SK-N-SH (cell line): Measurements from ENCODE around the gene COMMD7. TPM values are rescaled to one million over a fixed set of nuclear protein-coding genes. Genes with fewer than 3 reads are reported as not detected.

Experiments used
- CTCF ChIA-PET: fragments of 300-600, 350-600 bp; formaldehyde crosslinking; extraction: SDS; loops from one replicate; lab custom pipeline; 2021; lab: Yijun Ruan, JAX
- POLR2A ChIA-PET: fragments of 350-600 bp; sonication (Branson Sonifier 250); formaldehyde crosslinking; extraction: SDS; loops from one replicate; lab custom pipeline; 2020; ENCODE audit warnings: antibody characterized with exemption, inconsistent platforms; lab: Yijun Ruan, JAX
- DNase-seq: peaks from one replicate; pipeline ENCODE4 v3.0.0; 2012
- H2AFZ ChIP-seq: fragments of 200-600 bp; sonication (generic); 2 replicates; pipeline ENCODE4 v1.8.1; 2016; ENCODE audit warnings: antibody characterized with exemption, mild to moderate bottlenecking, low read depth
- H3F3A ChIP-seq: fragments of 200-600 bp; sonication (generic); replicated peaks from 2 replicates; pipeline ENCODE3; 2016; ENCODE audit warnings: antibody characterized with exemption, mild to moderate bottlenecking; ENCODE audit not compliant: insufficient read depth
- H3K27ac ChIP-seq, 2 experiments: fragments of 200-500 bp in 1 of 2; fragments of 200-600 bp in 1 of 2; sonication (Bioruptor generic) in 1 of 2; sonication (generic), shearing (Covaris generic) in 1 of 2; 2 replicates each; pipeline versions ENCODE4 v1.5.1 to v1.6.1; 2014 to 2016; ENCODE audit warnings: low read depth in 2 of 2, inconsistent platforms in 1 of 2, low read length in 1 of 2, mild to moderate bottlenecking in 1 of 2, mixed read lengths in 1 of 2
- H3K27me3 ChIP-seq: fragments of 200-600 bp; sonication (generic), shearing (Covaris generic); 2 replicates; pipeline ENCODE4 v1.6.1; 2016; ENCODE audit warnings: mixed run types; ENCODE audit not compliant: insufficient read depth
- H3K36me3 ChIP-seq, 2 experiments: fragments of 200-500 bp in 1 of 2; fragments of 200-600 bp in 1 of 2; sonication (Bioruptor generic) in 1 of 2; sonication (generic) in 1 of 2; replicated peaks in 1 of 2; 2 replicates each; pipeline versions ENCODE3 to v1.5.1; 2014 to 2016; ENCODE audit warnings: low read length in 1 of 2, mild to moderate bottlenecking in 1 of 2; ENCODE audit not compliant: insufficient read depth in 2 of 2, control insufficient read depth in 1 of 2
- H3K4me1 ChIP-seq, 2 experiments: fragments of 200-500 bp in 1 of 2; fragments of 200-600 bp in 1 of 2; sonication (Bioruptor generic) in 1 of 2; sonication (generic), shearing (Covaris generic) in 1 of 2; 2 replicates each; pipeline versions ENCODE4 v1.5.1 to v1.6.1; 2014 to 2016; ENCODE audit warnings: low read depth in 1 of 2, low read length in 1 of 2, mixed run types in 1 of 2; ENCODE audit not compliant: insufficient read depth in 2 of 2, control insufficient read depth in 1 of 2
- H3K4me2 ChIP-seq: fragments of 200-600 bp; sonication (generic), shearing (Covaris generic); 2 replicates; pipeline ENCODE4 v1.6.1; 2017; ENCODE audit warnings: mixed run types
- H3K4me3 ChIP-seq, 2 experiments: fragments of 200-500 bp in 1 of 2; fragments of 200-600 bp in 1 of 2; sonication (Bioruptor generic) in 1 of 2; sonication (generic), shearing (Covaris generic) in 1 of 2; 2 replicates each; pipeline versions ENCODE4 v1.5.1 to v1.8.1; 2014 to 2016; ENCODE audit warnings: low read depth in 2 of 2, inconsistent platforms in 1 of 2, low read length in 1 of 2, mild to moderate bottlenecking in 1 of 2, mixed read lengths in 1 of 2, moderate library complexity in 1 of 2
- H3K79me2 ChIP-seq: fragments of 200-600 bp; sonication (generic); 2 replicates; pipeline ENCODE4 v1.8.1; 2017; ENCODE audit warnings: mild to moderate bottlenecking; ENCODE audit not compliant: insufficient read depth
- H3K9ac ChIP-seq: fragments of 200-600 bp; sonication (generic); 2 replicates; pipeline ENCODE4 v1.6.1; 2017; ENCODE audit warnings: mixed run types
- H3K9me2 ChIP-seq: fragments of 200-600 bp; sonication (generic); 2 replicates; pipeline ENCODE4 v1.6.1; 2017; ENCODE audit warnings: mixed run types
- H3K9me3 ChIP-seq: fragments of 200-600 bp; sonication (generic); 2 replicates; pipeline ENCODE4 v1.6.1; 2017; ENCODE audit warnings: mixed run types, mild to moderate bottlenecking, moderate library complexity
- H4K20me1 ChIP-seq: fragments of 200-600 bp; sonication (generic); 2 replicates; pipeline ENCODE4 v1.6.1; 2017; ENCODE audit warnings: mild to moderate bottlenecking, mixed run types; ENCODE audit not compliant: insufficient read depth
- CHD2 ChIP-seq: fragments of 150-350 bp; IDR thresholded peaks from 2 replicates; pipeline ENCODE4 v1.6.1; 2018; ENCODE audit warnings: low read length; ENCODE audit not compliant: partially characterized antibody
- CTCF ChIP-seq: fragments of 200-600 bp; sonication (generic); IDR thresholded peaks from 2 replicates; pipeline ENCODE4 v1.6.1; 2017; ENCODE audit warnings: antibody characterized with exemption, mild to moderate bottlenecking, moderate library complexity
- EZH2phosphoT487 ChIP-seq: fragments of 200-600 bp; sonication (generic); IDR thresholded peaks from 2 replicates; pipeline ENCODE4 v1.6.1; 2017; ENCODE audit warnings: low read depth, mixed run types, mild to moderate bottlenecking, antibody characterized with exemption, moderate library complexity, borderline replicate concordance
- FOSL2 ChIP-seq: IDR thresholded peaks from 2 replicates; pipeline ENCODE4 v1.4.0; 2012; ENCODE audit warnings: low read depth, mild to moderate bottlenecking, moderate library complexity, borderline replicate concordance
- FOXJ3 ChIP-seq: sonication (generic); formaldehyde crosslinking; IDR thresholded peaks from 2 replicates; pipeline ENCODE4 v1.5.1; 2020; ENCODE audit warnings: mild to moderate bottlenecking, missing genetic modification reagents
- GABPA ChIP-seq: IDR thresholded peaks from 2 replicates; pipeline ENCODE4 v1.4.0; 2012; ENCODE audit warnings: low read depth, mild to moderate bottlenecking
- IRF3 ChIP-seq: fragments of 150-350 bp; IDR thresholded peaks from 2 replicates; pipeline ENCODE4 v1.6.1; 2016; ENCODE audit warnings: mild to moderate bottlenecking, low read depth, low read length
- MAX ChIP-seq: IDR thresholded peaks from 2 replicates; pipeline ENCODE4 v1.4.0; 2012; ENCODE audit warnings: low read depth
- MEF2A ChIP-seq: IDR thresholded peaks from 2 replicates; pipeline ENCODE4 v1.4.0; 2012; ENCODE audit warnings: low read depth, borderline replicate concordance
- POLR2AphosphoS5 ChIP-seq: IDR thresholded peaks from 2 replicates; pipeline ENCODE4 v1.6.1; 2012; ENCODE audit warnings: low read depth, low read length
- REST ChIP-seq: IDR thresholded peaks from 2 replicates; pipeline ENCODE4 v1.6.1; 2012; ENCODE audit warnings: mild to moderate bottlenecking, low read depth, low read length, moderate library complexity
- SMC3 ChIP-seq: IDR thresholded peaks from 2 replicates; pipeline ENCODE4 v1.6.1; 2012; ENCODE audit warnings: low read depth, low read length, improper control_type of control experiment
- TEAD4 ChIP-seq: IDR thresholded peaks from 2 replicates; pipeline ENCODE4 v1.4.0; 2012; ENCODE audit warnings: mild to moderate bottlenecking, borderline replicate concordance; ENCODE audit not compliant: insufficient read depth
- WGBS: methylation state at CpG from one replicate; pipeline ENCODE4 v1.1.6; 2017; ENCODE audit warnings: low lambda C conversion rate; 5-methylcytosine and 5-hydroxymethylcytosine counted together
- polyA plus RNA-seq, 3 experiments: library from polyadenylated mRNA; depleted of rRNA; stranded (reverse); fragments of >200 nt; gene quantifications; 2 replicates each; pipeline ENCODE4 v1.2.3, GENCODE V29; 2012
- TF ChIP-seq, protein P1 (sequence below): IDR thresholded peaks from 2 replicates; pipeline ENCODE4; 2012

COMMD7 gene
- polyA plus RNA-seq, 1 of the 3 experiments (the other 2 are of a cell fraction) = 38.0 TPM

DNA sequence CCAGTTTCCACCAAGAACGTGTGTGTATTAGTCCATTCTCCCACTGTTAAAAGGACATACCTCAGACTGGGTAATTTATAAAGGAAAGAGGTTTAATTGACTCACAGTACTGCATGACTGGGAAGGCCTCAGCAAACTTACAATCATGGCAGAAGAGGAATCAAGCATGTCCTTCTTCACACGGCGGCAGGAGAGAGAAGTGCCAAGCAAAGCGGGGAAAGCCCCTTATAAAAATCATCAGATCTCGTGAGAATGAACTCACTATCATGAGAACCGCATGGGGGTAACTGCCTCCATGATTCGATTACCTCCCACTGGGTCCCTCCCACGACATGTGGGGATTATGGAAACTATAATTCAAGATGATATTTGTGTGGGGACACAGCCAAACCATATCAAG is 82.6 kb downstream of the COMMD7 start:
- POLR2A ChIA-PET = no interaction called here
- WGBS = 72% methylated on average over 8 of the region's 8 CpGs

GRCh38 chr20:32656827-32657226 is 86.4 kb downstream of the COMMD7 start:
- Histone ChIP-seq H3K9me2 (no peaks in the 10 kb centered on the region), H3K9ac (no peak overlapping the region), H3K79me2 (no peaks in the 10 kb centered on the region), H3K4me2 (no peak overlapping the region), H3K27ac (no peak overlapping the region), H3K4me3 (no peak overlapping the region), H3F3A (no peaks in the 10 kb centered on the region), H3K27me3 (no peaks in the 10 kb centered on the region), H3K9me3 (no peaks in the 10 kb centered on the region), H2AFZ (no peak overlapping the region), H4K20me1 (no peaks in the 10 kb centered on the region), H3K4me1 (peaks cover 0 to 5% of the 10 kb centered on the region in 2 experiments; a peak in 1 of 4 replicates), H3K36me3 (no peaks in the 10 kb centered on the region)
- ChIA-PET POLR2A (no interaction called here), CTCF (interaction anchor here (15.7 kb wide), 1 partner anchor 134 kb away, joined by 326 read pairs; no protein-coding TSS in a partner anchor)
- TF ChIP-seq GABPA (no peak), CHD2 (no peak), MAX (no peak), TEAD4 (no peak), REST (no peak), IRF3 (no peak), SMC3 (no peak), FOXJ3 (CRISPR knock-in tag) (no peak), EZH2phosphoT487 (no peak), POLR2AphosphoS5 (no peak), CTCF (no peak)
- TF ChIP-seq, protein P1, sequence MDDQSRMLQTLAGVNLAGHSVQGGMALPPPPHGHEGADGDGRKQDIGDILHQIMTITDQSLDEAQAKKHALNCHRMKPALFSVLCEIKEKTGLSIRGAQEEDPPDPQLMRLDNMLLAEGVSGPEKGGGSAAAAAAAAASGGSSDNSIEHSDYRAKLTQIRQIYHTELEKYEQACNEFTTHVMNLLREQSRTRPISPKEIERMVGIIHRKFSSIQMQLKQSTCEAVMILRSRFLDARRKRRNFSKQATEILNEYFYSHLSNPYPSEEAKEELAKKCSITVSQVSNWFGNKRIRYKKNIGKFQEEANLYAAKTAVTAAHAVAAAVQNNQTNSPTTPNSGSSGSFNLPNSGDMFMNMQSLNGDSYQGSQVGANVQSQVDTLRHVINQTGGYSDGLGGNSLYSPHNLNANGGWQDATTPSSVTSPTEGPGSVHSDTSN = no peak
- WGBS = 71% methylated on average over 1 of the region's 1 CpG
- DNase-seq = no peak

More for the DNA sequence above, 82.6 kb downstream of the COMMD7 start:
- H4K20me1 ChIP-seq = no peaks in the 10 kb centered on the region
- DNase-seq = no peak
- H3K9me2 ChIP-seq = no peaks in the 10 kb centered on the region
- H2AFZ ChIP-seq = no peak overlapping the region
- H3K36me3 ChIP-seq = no peaks in the 10 kb centered on the region
- CTCF ChIA-PET = interaction anchor here (1.6 to 2.4 kb wide), 3 partner anchors 13 to 139 kb away, joined by 6 to 8 read pairs (median 7); partner anchors contain the start of gene C20orf203
- H3K4me1 ChIP-seq = no peaks in the 10 kb centered on the region; a peak in 1 of 4 replicates
- H3K27ac ChIP-seq = no peak overlapping the region
- no peaks in the 10 kb centered on the region for H3K9me3 ChIP-seq
- H3K4me3 ChIP-seq = no peak overlapping the region
- TF ChIP-seq FOSL2 = no peak
- TF ChIP-seq MEF2A = no peak
- no peak overlapping the region for H3K9ac ChIP-seq
- H3K79me2 ChIP-seq = no peaks in the 10 kb centered on the region
- H3F3A ChIP-seq = no peaks in the 10 kb centered on the region
- H3K27me3 ChIP-seq = no peaks in the 10 kb centered on the region
- no peak overlapping the region for H3K4me2 ChIP-seq
